Breast epithelium (tissue), 4 donors: ENCODE results near the gene TNS3. TPM values are rescaled to one million over a fixed set of nuclear protein-coding genes. Genes with fewer than 3 reads are reported as not detected.

Source experiments
- DNase-seq, 2 donors: peaks; one replicate each; pipeline ENCODE4 v3.0.0-alpha.2; 2019; ENCODE audit warnings: low spot score in 2 of 2
- H3K27ac ChIP-seq, 2 donors: fragments of 200-600 bp; sonication (generic) in 1 of 2; one replicate each; pipeline ENCODE4 v1.5.1; 2016 to 2019; ENCODE audit warnings: mild to moderate bottlenecking in 1 of 2
- H3K27me3 ChIP-seq, 2 donors: fragments of 200-600 bp; sonication (generic) in 1 of 2; one replicate each; pipeline versions ENCODE4 v1.5.1 to v1.6.0; 2017 to 2019; ENCODE audit warnings: control low read depth in 1 of 2, mild to moderate bottlenecking in 1 of 2
- H3K36me3 ChIP-seq: fragments of 200-600 bp; one replicate; pipeline ENCODE4 v1.5.1; 2019
- H3K4me1 ChIP-seq, 2 donors: fragments of 200-600 bp; sonication (generic); one replicate each; pipeline ENCODE4 v1.5.1; 2016 to 2019; ENCODE audit warnings: control low read depth in 1 of 2
- H3K4me3 ChIP-seq, 3 donors: fragments of 200-600 bp; sonication (generic); 1 replicate in 2 of 3; 2 replicates in 1 of 3; pipeline ENCODE4 v1.5.1; 2016 to 2019; ENCODE audit warnings: mild to moderate bottlenecking in 3 of 3, moderate library complexity in 2 of 3
- H3K9me3 ChIP-seq, 2 donors: fragments of 200-600 bp; sonication (generic) in 1 of 2; one replicate each; pipeline ENCODE4 v1.5.1; 2016 to 2019; ENCODE audit warnings: control low read depth in 1 of 2
- POLR2A ChIP-seq: fragments of 450-650 bp; IDR thresholded peaks from one replicate; pipeline ENCODE4 v1.6.1; 2016; ENCODE audit warnings: antibody characterized with exemption, mild to moderate bottlenecking, moderate library complexity
- POLR2AphosphoS5 ChIP-seq, 3 donors: sonication (generic); formaldehyde crosslinking; IDR thresholded peaks; one replicate each; pipeline ENCODE4 v1.6.1; 2017; ENCODE audit warnings: antibody characterized with exemption in 3 of 3
- intact Hi-C: fragments of 100-400 bp; cut with DNase I; formaldehyde crosslinking; loops from one replicate; pipeline ENCODE4 v1.15.1; 2023; ENCODE audit warnings: low total_unique reads
- total RNA-seq, 3 donors: library from RNA; depleted of rRNA; stranded (reverse); fragments of >200 nt; gene quantifications; one replicate each; pipeline ENCODE4 v1.1.0, GENCODE V29; 2016
- TF ChIP-seq, protein P1 (sequence below), 3 donors: fragments of 450-650 bp; IDR thresholded peaks; one replicate each; pipeline ENCODE4 v1.5.1; 2016 to 2017; ENCODE audit warnings: antibody characterized with exemption in 3 of 3, mild to moderate bottlenecking in 3 of 3, moderate library complexity in 3 of 3

TNS3 gene
- total RNA-seq, 3 donors from 2014 or later = 41.0 to 78.1 (median 56.2) TPM

DNA sequence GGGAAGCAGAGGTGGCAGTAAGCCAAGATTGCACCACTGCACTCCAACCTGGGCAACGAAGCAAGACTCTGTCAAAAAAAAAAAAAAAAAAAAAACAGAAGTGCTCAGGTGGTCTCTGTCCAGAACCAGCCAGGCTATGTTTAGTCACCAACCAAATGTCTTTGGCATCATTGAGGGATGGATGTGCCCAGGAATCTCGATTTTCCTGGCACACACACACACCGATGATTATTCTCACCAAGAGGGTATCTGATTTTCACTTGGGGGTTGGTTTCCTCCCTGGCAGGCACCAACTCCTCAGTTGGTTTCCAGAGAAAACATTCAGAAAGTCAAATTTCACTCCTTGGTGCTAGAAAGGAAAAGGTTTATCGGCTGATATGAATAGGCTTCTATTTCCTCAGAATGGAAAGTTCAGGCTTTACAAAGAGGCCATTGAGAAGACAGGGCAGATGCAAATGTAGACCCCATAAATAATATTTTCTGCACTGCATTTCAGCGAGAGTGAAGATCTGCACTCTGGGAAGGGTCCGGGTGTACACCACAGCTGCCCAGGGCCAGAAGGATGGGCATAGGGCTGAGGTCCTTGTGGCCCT lies 154.8 kb downstream of the TNS3 start:
- no peak for TF ChIP-seq POLR2A
- TF ChIP-seq, protein P1, sequence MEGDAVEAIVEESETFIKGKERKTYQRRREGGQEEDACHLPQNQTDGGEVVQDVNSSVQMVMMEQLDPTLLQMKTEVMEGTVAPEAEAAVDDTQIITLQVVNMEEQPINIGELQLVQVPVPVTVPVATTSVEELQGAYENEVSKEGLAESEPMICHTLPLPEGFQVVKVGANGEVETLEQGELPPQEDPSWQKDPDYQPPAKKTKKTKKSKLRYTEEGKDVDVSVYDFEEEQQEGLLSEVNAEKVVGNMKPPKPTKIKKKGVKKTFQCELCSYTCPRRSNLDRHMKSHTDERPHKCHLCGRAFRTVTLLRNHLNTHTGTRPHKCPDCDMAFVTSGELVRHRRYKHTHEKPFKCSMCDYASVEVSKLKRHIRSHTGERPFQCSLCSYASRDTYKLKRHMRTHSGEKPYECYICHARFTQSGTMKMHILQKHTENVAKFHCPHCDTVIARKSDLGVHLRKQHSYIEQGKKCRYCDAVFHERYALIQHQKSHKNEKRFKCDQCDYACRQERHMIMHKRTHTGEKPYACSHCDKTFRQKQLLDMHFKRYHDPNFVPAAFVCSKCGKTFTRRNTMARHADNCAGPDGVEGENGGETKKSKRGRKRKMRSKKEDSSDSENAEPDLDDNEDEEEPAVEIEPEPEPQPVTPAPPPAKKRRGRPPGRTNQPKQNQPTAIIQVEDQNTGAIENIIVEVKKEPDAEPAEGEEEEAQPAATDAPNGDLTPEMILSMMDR (IDR thresholded peaks at IDR 0.05) = no peak
- no peak for TF ChIP-seq POLR2AphosphoS5 (IDR thresholded peaks at IDR 0.05)
- no peak overlapping the region for H3K4me3 ChIP-seq
- H3K36me3 ChIP-seq = no peaks in the 10 kb centered on the region
- no peaks in the 10 kb centered on the region for H3K4me1 ChIP-seq
- H3K27me3 ChIP-seq = no peaks in the 10 kb centered on the region
- intact Hi-C loops = no loop called here
- DNase-seq = no peak
- no peak overlapping the region for H3K27ac ChIP-seq
- no peaks in the 10 kb centered on the region for H3K9me3 ChIP-seq

DNA sequence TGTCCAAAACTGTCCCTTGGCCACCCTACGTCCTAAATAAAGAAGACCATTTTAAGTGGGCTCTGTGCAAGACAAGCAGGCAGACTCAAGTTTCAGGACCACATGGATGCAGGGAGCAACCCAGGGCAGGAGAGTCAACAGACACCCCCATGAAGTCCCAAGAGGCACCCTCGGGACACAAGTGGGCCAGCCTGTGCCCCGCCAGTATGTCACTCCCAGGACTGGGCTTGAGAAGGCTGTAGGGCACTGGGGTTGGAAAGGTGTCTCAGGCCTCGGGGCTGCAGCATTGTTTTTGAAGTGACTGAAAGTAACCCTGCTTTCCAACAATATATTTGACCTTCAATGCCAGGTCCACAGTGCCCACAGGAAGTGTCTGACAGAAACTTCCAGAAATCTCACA lies 157.4 kb downstream of the TNS3 start:
- H3K27ac ChIP-seq = no peak overlapping the region
- H3K4me3 ChIP-seq = no peak overlapping the region
- TF ChIP-seq POLR2AphosphoS5 (IDR thresholded peaks at IDR 0.05) (no peak), POLR2A (no peak)
- TF ChIP-seq, protein P1 (IDR thresholded peaks at IDR 0.05) = no peak
- no peaks in the 10 kb centered on the region for H3K27me3 ChIP-seq
- intact Hi-C loops = no loop called here
- no peak for DNase-seq
- no peaks in the 10 kb centered on the region for H3K9me3 ChIP-seq
- no peaks in the 10 kb centered on the region for H3K36me3 ChIP-seq
- no peaks in the 10 kb centered on the region for H3K4me1 ChIP-seq

DNA sequence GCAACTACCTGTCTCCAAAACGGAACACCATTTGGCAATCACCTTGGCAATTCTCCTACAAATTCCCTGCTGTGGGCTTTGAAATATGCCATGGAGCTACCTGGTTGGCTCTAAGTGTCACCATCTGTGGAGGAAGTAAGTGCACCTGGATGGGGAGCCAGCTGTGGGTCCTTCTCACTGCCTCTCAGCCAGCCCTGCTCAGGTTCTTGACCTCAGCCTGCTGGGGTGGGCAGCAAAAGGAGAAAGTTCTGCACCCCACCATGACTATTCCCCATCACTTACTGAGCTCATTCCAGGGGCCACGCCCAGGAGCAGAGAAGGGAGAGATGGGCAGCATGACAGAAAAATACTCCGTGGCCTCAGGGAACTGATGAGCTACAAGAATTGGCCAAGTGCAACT lies 158.7 kb downstream of the TNS3 start:
- Histone ChIP-seq H3K27ac (no peak overlapping the region), H3K4me3 (no peak overlapping the region), H3K36me3 (no peaks in the 10 kb centered on the region), H3K27me3 (no peaks in the 10 kb centered on the region), H3K4me1 (no peaks in the 10 kb centered on the region), H3K9me3 (no peaks in the 10 kb centered on the region)
- intact Hi-C loops = no loop called here
- DNase-seq = no peak
- TF ChIP-seq POLR2AphosphoS5 (IDR thresholded peaks at IDR 0.05) (no peak), POLR2A (no peak)
- TF ChIP-seq, protein P1 (IDR thresholded peaks at IDR 0.05) = no peak

DNA sequence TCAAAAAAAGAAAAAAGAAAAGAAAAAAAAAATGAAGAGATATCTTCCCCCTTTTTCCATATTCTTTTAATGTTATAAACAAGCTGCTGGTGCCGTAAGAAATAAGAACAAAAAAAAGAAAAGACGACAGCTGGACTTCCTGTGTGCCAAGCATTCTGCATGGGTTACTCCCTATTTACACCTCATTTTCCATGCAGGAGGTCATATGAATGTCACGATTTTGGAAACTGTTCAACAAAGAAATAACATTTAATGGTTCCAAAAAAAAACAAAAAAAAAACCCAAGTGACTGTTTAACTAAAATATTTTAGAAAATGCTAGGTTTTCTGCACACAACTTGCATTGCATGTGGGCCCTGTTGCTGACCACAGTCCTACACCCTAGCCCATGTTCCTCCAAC lies 159.3 kb downstream of the TNS3 start:
- no peaks in the 10 kb centered on the region for H3K36me3 ChIP-seq

DNA sequence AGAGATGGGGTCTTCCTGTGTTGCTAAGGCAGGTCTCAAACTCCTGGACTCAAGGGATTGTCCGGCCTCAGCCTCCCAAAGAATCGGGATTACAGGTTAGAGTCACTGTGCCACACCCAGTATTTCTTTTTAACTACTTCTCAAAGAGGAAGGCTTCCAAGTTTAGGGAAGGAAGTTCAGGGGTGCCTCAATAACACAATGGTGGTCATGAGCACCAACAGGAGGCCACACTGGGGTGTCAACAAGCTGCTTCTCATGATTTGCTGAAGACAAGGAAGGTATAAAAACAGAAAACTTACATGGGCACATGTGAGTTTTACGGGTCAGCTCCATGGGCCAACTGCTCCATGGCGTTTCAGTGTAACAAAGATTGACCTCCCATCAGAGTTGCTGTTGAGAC lies 160.5 kb downstream of the TNS3 start:
- intact Hi-C loops = no loop called here
- Histone ChIP-seq H3K36me3 (no peaks in the 10 kb centered on the region), H3K4me3 (no peak overlapping the region), H3K27me3 (no peaks in the 10 kb centered on the region), H3K9me3 (no peaks in the 10 kb centered on the region), H3K27ac (no peak overlapping the region), H3K4me1 (no peaks in the 10 kb centered on the region)
- no peak for DNase-seq
- TF ChIP-seq, protein P1 (IDR thresholded peaks at IDR 0.05) = no peak
- TF ChIP-seq POLR2AphosphoS5 (IDR thresholded peaks at IDR 0.05) (no peak), POLR2A (no peak)

More for the DNA sequence above, 159.3 kb downstream of the TNS3 start:
- no peak overlapping the region for H3K27ac ChIP-seq
- no peaks in the 10 kb centered on the region for H3K4me1 ChIP-seq
- no peak for DNase-seq
- intact Hi-C loops = no loop called here
- H3K9me3 ChIP-seq = no peaks in the 10 kb centered on the region
- TF ChIP-seq, protein P1 (IDR thresholded peaks at IDR 0.05) = no peak
- TF ChIP-seq POLR2A (no peak), POLR2AphosphoS5 (IDR thresholded peaks at IDR 0.05) (no peak)
- H3K4me3 ChIP-seq = no peak overlapping the region
- no peaks in the 10 kb centered on the region for H3K27me3 ChIP-seq
